Endothelial cell of umbilical vein (primary cell): ENCODE measurements around the gene TSPAN17. TPM values are rescaled to one million over a fixed set of nuclear protein-coding genes. Genes with fewer than 3 reads are reported as not detected.
A peak's percentile ranks its signal among the peaks of the same experiment; 100 is the strongest.

Experiments
- BruUV-seq: library from RNA; stranded (reverse); fragments of 400-500 nt; replicated peaks from 2 replicates; lab custom pipeline; 2021; lab: Mats Ljungman, UMichigan
- CTCF ChIA-PET: fragments of 300-600, 350-600 bp; sonication (Branson Sonifier 250); formaldehyde crosslinking; loops from one replicate; lab custom pipeline; 2021; ENCODE audit warnings: antibody characterized with exemption, inconsistent platforms; lab: Charles Lee
- POLR2A ChIA-PET: fragments of 300-600, 350-600 bp; sonication (Branson Sonifier 250); formaldehyde crosslinking; loops from one replicate; lab custom pipeline; 2021; ENCODE audit warnings: antibody characterized with exemption, inconsistent platforms; lab: Charles Lee
- DNase-seq: peaks from one replicate; pipeline ENCODE4 v3.0.0-alpha.2; 2011; ENCODE audit warnings: low read depth, low spot score
- FAIRE-seq: peaks from 2 replicates; lab custom pipeline; 2011; peaks lifted over from hg19 to GRCh38; lab: Jason Lieb, UNC
- H2AFZ ChIP-seq: 2 replicates; pipeline ENCODE4 v1.6.0; 2012; ENCODE audit warnings: low read depth, low read length, control low read depth, inconsistent platforms
- H3K27ac ChIP-seq: 2 replicates; pipeline ENCODE4 v1.5.1; 2011; ENCODE audit warnings: low read depth, mild to moderate bottlenecking, control low read depth, low read length, moderate library complexity; ENCODE audit not compliant: insufficient read depth
- H3K27me3 ChIP-seq, 2 experiments: 2 replicates each; pipeline versions ENCODE4 v1.6.0 to v1.6.1; 2011; ENCODE audit warnings: low read length in 2 of 2, mixed read lengths in 1 of 2; ENCODE audit not compliant: control insufficient read depth in 2 of 2, insufficient read depth in 2 of 2
- H3K36me3 ChIP-seq, 2 experiments: 2 replicates in 1 of 2; 3 replicates in 1 of 2; pipeline ENCODE4 v1.5.1; 2011; ENCODE audit warnings: low read length in 2 of 2, mild to moderate bottlenecking in 1 of 2, moderate library complexity in 1 of 2; ENCODE audit not compliant: control insufficient read depth in 2 of 2, insufficient read depth in 2 of 2; ENCODE audit errors: extremely low read depth in 1 of 2
- H3K4me1 ChIP-seq: 3 replicates; pipeline ENCODE4 v1.5.1; 2011; ENCODE audit warnings: mild to moderate bottlenecking, low read length; ENCODE audit not compliant: control insufficient read depth, insufficient read depth; ENCODE audit errors: extremely low read depth
- H3K4me2 ChIP-seq: 2 replicates; pipeline ENCODE4 v1.6.1; 2011; ENCODE audit warnings: low read length, control low read depth, mixed read lengths; ENCODE audit not compliant: insufficient read depth
- H3K4me3 ChIP-seq, 3 experiments: fragments of 200-600 bp in 1 of 3; sonication (generic), shearing (Covaris generic) in 1 of 3; replicated peaks in 1 of 3; 2 replicates each; pipeline ENCODE4 v1.5.1; 2011 to 2016; ENCODE audit warnings: control low read depth in 3 of 3, low read length in 3 of 3, mild to moderate bottlenecking in 2 of 3, inconsistent platforms in 1 of 3, low read depth in 1 of 3, moderate library complexity in 1 of 3; ENCODE audit not compliant: insufficient read depth in 1 of 3
- H3K79me2 ChIP-seq: 2 replicates; pipeline ENCODE4 v1.6.0; 2012; ENCODE audit warnings: low read length, inconsistent platforms; ENCODE audit not compliant: control insufficient read depth, insufficient read depth
- H3K9ac ChIP-seq: replicated peaks from 2 replicates; pipeline ENCODE3; 2011; ENCODE audit warnings: low read length, control low read depth; ENCODE audit not compliant: insufficient read depth; ENCODE audit errors: extremely low read depth
- H3K9me1 ChIP-seq: replicated peaks from 3 replicates; pipeline ENCODE4 v1.6.0; 2011; ENCODE audit warnings: mild to moderate bottlenecking, low read length; ENCODE audit not compliant: control insufficient read depth, insufficient read depth; ENCODE audit errors: extremely low read depth
- H3K9me3 ChIP-seq: replicated peaks from 2 replicates; pipeline ENCODE4 v1.5.1; 2012; ENCODE audit warnings: low read length, inconsistent platforms; ENCODE audit not compliant: control insufficient read depth, insufficient read depth
- H4K20me1 ChIP-seq: replicated peaks from 2 replicates; pipeline ENCODE3; 2011; ENCODE audit warnings: mild to moderate bottlenecking, low read length; ENCODE audit not compliant: control insufficient read depth, insufficient read depth; ENCODE audit errors: extremely low read depth
- CTCF ChIP-seq, 2 donors: IDR thresholded peaks; 1 replicate in 1 of 2; 2 replicates in 1 of 2; pipeline ENCODE4 v1.5.1; 2011; ENCODE audit warnings: low read length in 2 of 2, mild to moderate bottlenecking in 2 of 2, moderate library complexity in 2 of 2, control low read depth in 1 of 2, inconsistent platforms in 1 of 2, low read depth in 1 of 2; ENCODE audit not compliant: insufficient read depth in 1 of 2; ENCODE audit errors: extremely low read depth in 1 of 2
- EZH2 ChIP-seq: IDR thresholded peaks from 2 replicates; pipeline ENCODE4 v1.6.1; 2012; ENCODE audit warnings: borderline replicate concordance, low read depth, mild to moderate bottlenecking, moderate library complexity, low read length, inconsistent platforms; ENCODE audit not compliant: severe bottlenecking
- FOS ChIP-seq: IDR thresholded peaks from 2 replicates; pipeline ENCODE4 v1.6.1; 2011; ENCODE audit warnings: mild to moderate bottlenecking, low read length, moderate library complexity, borderline replicate concordance; ENCODE audit not compliant: insufficient read depth
- GATA2 ChIP-seq: IDR thresholded peaks from 2 replicates; pipeline ENCODE4 v1.7.0; 2011; ENCODE audit warnings: low read depth, mild to moderate bottlenecking, moderate library complexity, mixed read lengths, low read length; ENCODE audit not compliant: insufficient read length, insufficient read depth
- JUN ChIP-seq: IDR thresholded peaks from 2 replicates; pipeline ENCODE4 v1.6.1; 2011; ENCODE audit warnings: borderline replicate concordance, low read depth; ENCODE audit not compliant: insufficient read length, insufficient read depth
- MAX ChIP-seq: IDR thresholded peaks from 2 replicates; pipeline ENCODE4 v1.6.1; 2011; ENCODE audit not compliant: insufficient read depth, insufficient read length
- MYC ChIP-seq: IDR thresholded peaks from one replicate; pipeline ENCODE4 v1.6.1; 2011; ENCODE audit warnings: mild to moderate bottlenecking, low read depth, low read length
- POLR2A ChIP-seq: IDR thresholded peaks from 2 replicates; pipeline ENCODE4 v1.6.1; 2012; ENCODE audit warnings: low read depth, mild to moderate bottlenecking, control low read depth, low read length
- POLR2AphosphoS5 ChIP-seq: IDR thresholded peaks from 2 replicates; pipeline ENCODE4 v1.6.1; 2012; ENCODE audit warnings: low read depth, mild to moderate bottlenecking, control low read depth, low read length, moderate library complexity; ENCODE audit not compliant: insufficient read depth
- dilution Hi-C: fragments of 300-500 bp; cut with MboI; formaldehyde crosslinking; loops from one replicate; pipeline ENCODE4 v1.15.0; 2019; ENCODE audit warnings: low sequenced_read_pairs; ENCODE audit not compliant: extremely low pct_ligation_motif_present
- intact Hi-C: fragments of 100-400 bp; cut with micrococcal nuclease; formaldehyde crosslinking; loops from one replicate; pipeline ENCODE4 v1.10.0; 2022
- polyA plus RNA-seq, 4 experiments: library from polyadenylated mRNA; depleted of rRNA in 3 of 4; stranded (reverse) in 3 of 4; unstranded in 1 of 4; fragments of >200 nt; gene quantifications; 2 replicates each; pipeline versions ENCODE4 v1.2.1 to v1.2.3, GENCODE V29; 2011 to 2012; ENCODE audit warnings: missing spikeins in 1 of 4
- total RNA-seq: library from RNA; stranded (reverse); gene quantifications from 2 replicates; pipeline ENCODE4 v1.2.3, GENCODE V29; 2021

Gene TSPAN17
- total and polyA plus RNA-seq, 2 donors (not counting 3 experiments of a cell fraction or from before 2014, with no cell fraction given) = 55.9 to 73.3 TPM

GRCh38 chr5:176609724-176610434 lies 37.4 kb upstream of the TSPAN17 start, which contains the start of gene GPRIN1:
Gene GPRIN1 (minus strand): TSS chr5:176610156. CDS start chr5:176599834, 10,322 bp downstream.
- peak within 1 kb of the TSS; percentile 54 for H3K9ac ChIP-seq
- dilution Hi-C loops = no loop called here
- TF ChIP-seq MAX (no peak), CTCF (IDR thresholded peaks at IDR 0.05; ENCODE audit: extremely low read depth in 1 of 2, insufficient read depth in 1 of 2, low read depth in 1 of 2, low read length in 2 of 2) (peak; percentile 20 to 35)

GRCh38 chr5:176610435-176610773 lies 36.9 kb upstream of the TSPAN17 start:
- DNase-seq (no peak), FAIRE-seq (no peak)
- Histone ChIP-seq H4K20me1 (no peaks in the 10 kb centered on the region), H3K27me3 (no peaks in the 10 kb centered on the region), H3K4me2 (peak overlapping the region; percentile 65), H3K9me3 (no peaks in the 10 kb centered on the region), H2AFZ (peak overlapping the region; percentile 86), H3K27ac (no peak overlapping the region), H3K4me3 (peak overlapping the region; percentile 18 to 63 (median 47)), H3K36me3 (no peaks in the 10 kb centered on the region), H3K4me1 (peaks cover 9% of the 10 kb centered on the region), H3K9me1 (no peaks in the 10 kb centered on the region), H3K79me2 (no peaks in the 10 kb centered on the region), H3K9ac (peak overlapping the region; percentile 40)
- TF ChIP-seq POLR2AphosphoS5 (no peak), MAX (no peak), MYC (no peak), FOS (no peak), GATA2 (no peak), EZH2 (no peak), POLR2A (no peak), CTCF (IDR thresholded peaks at IDR 0.05; ENCODE audit: extremely low read depth in 1 of 2, insufficient read depth in 1 of 2, low read depth in 1 of 2, low read length in 2 of 2) (no peak), JUN (no peak)
- dilution Hi-C loops = no loop called here
- no TSS peak for BruUV-seq
- CTCF ChIA-PET = no interaction called here
- POLR2A ChIA-PET = no interaction called here
- intact Hi-C loops = loop anchor here (10.0 kb wide), 1 partner anchor 166 kb away; the partner anchor contains the start of gene FAF2

More at GRCh38 chr5:176609724-176610434, 37.4 kb upstream of the TSPAN17 start, which contains the start of gene GPRIN1:
- Histone ChIP-seq H3K27me3 (no peaks in the 10 kb centered on the region), H3K36me3 (no peaks in the 10 kb centered on the region), H3K27ac (no peak within 1 kb of the TSS), H2AFZ (peak within 1 kb of the TSS; percentile 86), H3K4me2 (peak within 1 kb of the TSS; percentile 65), H3K4me1 (peaks cover 6% of the 10 kb centered on the region), H3K9me3 (no peaks in the 10 kb centered on the region), H4K20me1 (no peaks in the 10 kb centered on the region), H3K79me2 (no peaks in the 10 kb centered on the region), H3K9me1 (no peaks in the 10 kb centered on the region), H3K4me3 (peak within 1 kb of the TSS; percentile 18 to 63 (median 47))
- FAIRE-seq = peak; percentile 73
- BruUV-seq = no TSS peak
- ChIA-PET POLR2A (no interaction called here), CTCF (interaction anchor here (1.0 to 1.3 kb wide), 4 partner anchors 10 to 193 kb away, joined by 3 to 4 read pairs (median 3); partner anchors contain the start of gene CLTB)
- intact Hi-C loops = loop anchor here (1.0 to 10.0 kb wide), 2 partner anchors 37 to 165 kb away; partner anchors contain the start of genes FAF2 and TSPAN17
- DNase-seq = peak; percentile 59
